ENCODE results near the gene AP5Z1.

AP5Z1 gene

DNA sequence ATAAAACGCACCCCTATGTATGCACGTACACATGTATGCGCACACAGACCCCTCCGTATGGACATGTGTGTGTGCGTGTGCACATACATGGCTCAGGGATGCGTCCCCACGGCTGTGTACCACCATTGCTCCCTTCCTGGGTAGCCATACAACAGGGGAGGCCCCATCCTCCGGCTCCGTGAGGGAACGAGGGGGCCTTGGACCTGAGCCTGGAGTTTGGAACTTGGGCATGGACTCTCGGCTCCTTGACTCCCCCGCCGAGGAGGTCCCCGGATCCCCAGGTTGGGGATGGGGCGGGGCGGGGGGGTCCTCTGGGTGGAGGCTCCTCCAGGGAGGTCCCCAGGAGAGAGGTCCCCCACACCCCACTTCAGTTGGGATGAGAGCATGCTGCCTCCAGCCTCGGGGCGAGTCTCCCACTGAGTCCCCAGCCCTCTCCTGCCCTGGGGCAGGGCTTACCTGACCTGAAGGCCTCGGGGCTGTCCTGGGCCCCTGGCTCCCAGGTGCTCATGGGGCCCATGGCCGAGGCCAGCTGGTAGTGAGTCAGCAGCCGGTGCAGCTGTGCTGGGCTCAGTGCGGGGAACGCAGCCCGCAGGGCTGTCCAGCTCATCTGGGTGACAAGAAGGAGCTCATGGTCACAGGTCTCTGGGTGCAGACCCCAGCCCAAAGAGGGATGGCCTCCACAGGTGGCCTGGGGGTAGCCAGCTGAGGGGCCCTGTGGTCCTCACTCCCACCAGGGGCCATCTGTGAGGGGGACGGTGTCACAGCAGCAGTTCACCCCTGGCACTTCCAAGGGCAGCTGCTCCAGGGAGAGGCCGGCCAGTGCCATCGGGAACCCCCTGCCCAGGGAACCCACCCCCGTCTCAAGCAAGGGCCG lies 29.9 kb downstream of the AP5Z1 start:
- no peak for DNase-seq

- no peak for DNase-seq
Observed at GRCh38 chr7:4805984-4806300, 30.5 kb downstream of the AP5Z1 start.

- DNase-seq: no peak
Observed at GRCh38 chr7:4806983-4807597, 31.7 kb downstream of the AP5Z1 start.

GRCh38 chr7:4807598-4808016 lies 32.2 kb downstream of the AP5Z1 start:
- no peak for DNase-seq

DNA sequence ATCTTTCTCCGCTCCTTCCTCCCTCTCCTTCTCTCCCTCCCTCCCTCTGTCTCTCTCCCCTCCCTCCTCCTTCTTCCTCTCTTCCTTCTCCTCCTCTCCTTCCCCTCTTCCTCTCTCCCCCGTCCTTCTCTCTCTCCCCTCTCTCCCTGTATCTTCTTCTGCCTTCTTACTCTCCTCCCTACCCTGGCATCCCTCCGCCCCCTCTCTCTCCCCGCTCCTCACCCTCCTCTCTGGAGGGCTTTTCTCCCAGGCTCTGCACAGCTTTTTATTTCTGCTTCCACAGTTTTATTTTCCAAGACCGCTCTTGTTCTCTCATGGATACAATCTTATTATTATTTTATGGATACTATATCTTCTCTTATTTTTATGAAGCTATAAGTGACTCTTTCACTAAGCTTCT lies 32.6 kb downstream of the AP5Z1 start:
- DNase-seq: no peak

DNA sequence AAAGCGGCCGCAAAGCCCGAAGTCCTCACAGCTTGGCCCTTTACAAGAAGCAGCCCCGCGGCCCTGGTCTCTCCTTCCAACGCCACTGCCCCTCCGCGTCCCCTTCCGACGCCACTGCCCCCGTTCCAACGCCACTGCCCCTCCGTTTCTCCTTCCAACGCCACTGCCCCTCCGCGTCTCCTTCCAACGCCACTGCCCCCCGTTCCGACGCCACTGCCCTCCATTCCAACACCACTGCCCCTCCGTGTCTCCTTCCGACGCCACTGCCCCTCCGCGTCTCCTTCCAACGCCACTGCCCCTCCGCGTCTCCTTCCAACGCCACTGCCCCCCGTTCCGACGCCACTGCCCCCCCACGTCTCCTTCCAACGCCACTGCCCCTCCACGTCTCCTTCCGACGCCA lies 33.1 kb downstream of the AP5Z1 start:
- DNase-seq: no peak

- peak in 1 of 2 donors; percentile 31 for DNase-seq
Observed at GRCh38 chr7:4809091-4809591, 33.7 kb downstream of the AP5Z1 start.

DNA sequence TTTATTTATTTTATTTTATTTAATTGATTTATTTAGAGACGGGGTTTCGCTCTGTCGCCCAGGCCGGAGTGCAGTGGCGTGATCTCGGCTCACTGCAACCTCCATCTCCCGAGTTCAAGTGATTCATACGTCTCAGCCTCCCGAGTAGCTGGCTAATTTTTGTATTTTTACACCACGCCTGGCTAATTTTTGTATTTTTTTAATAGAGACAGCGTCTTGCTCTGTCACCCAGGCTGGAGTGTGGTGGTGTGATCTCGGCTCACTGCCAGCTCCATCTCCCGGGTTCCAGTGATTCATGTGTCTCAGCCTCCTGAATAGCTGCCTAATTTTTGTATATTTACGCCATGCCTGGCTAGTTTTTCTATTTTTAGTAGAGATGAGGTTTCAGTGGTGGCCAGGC lies 34.2 kb downstream of the AP5Z1 start:
- DNase-seq: no peak

DNA sequence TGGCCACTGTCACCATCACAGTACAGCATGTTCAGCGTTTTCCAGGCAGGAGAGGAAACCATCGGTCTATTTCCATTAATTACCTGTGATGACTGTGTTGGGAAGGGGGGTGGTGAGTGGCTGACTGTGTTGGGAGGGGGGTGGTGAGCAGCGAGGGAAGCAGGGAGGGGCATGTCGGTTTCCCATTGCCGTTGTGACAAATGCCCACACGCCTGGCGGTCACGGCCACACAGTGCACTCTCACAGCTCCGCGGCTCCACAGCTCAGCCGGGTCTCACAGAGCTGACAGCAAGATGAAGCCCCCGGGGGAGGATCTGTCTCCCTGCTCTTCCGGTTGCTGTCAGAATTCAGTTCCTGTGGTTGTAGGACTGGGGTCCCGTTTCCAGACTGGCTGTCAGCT lies 39.0 kb downstream of the AP5Z1 start:
- DNase-seq: no peak

GRCh38 chr7:4815121-4815520 lies 39.7 kb downstream of the AP5Z1 start:
- no peak for DNase-seq

- DNase-seq: no peak
Observed at GRCh38 chr7:4815609-4816418, 40.4 kb downstream of the AP5Z1 start.

- no peak for DNase-seq
Observed at GRCh38 chr7:4816419-4817080, 41.1 kb downstream of the AP5Z1 start.

- DNase-seq: no peak
Observed at GRCh38 chr7:4817178-4817901, 41.9 kb downstream of the AP5Z1 start.

GRCh38 chr7:4818000-4818794 lies 42.8 kb downstream of the AP5Z1 start:
- no peak for DNase-seq

DNA sequence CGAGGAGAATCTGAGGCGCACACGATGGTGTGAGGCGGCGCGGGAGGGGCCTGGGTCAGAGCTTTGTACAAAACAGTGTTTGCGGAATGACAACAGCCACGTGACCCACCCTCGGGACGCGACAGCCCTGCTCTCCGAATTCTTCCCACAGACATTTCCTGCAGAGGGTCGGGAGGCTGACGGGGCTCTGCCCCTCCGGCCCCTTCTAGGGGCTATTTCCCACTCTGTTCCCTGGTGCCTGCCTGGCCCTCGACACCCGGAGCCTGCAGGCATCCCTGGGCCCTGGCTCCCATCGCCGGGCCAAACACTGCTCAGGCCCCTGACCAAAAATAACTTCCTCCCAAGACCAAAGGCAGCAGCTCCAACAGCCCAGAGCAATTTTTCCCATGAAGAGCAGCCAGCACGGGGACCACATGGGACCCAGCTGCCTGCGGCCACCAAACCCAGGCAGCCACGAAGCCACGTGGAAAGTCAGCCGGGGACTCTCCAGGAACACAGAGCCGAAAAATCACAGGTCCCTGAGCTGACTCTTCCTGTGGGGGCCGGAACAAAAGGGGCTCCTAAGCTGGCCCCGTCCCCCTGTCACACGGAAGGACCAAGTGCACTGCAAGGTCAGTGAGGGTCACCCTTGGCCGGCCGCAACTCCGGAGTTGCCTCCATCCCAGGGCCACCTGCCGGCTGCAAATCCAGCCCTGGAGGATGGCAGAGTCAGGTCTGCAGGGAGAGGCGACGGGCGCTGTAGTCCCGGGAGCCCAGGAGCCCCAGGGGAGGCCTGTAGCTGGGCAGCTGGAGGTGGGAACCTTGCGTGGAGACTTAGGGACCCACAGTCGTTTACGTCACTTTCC lies 44.4 kb downstream of the AP5Z1 start:
- DNase-seq: no peak

- no peak for DNase-seq
Observed at GRCh38 chr7:4820405-4820966, 45.1 kb downstream of the AP5Z1 start.

GRCh38 chr7:4820967-4821471 lies 45.6 kb downstream of the AP5Z1 start:
- no peak for DNase-seq

DNA sequence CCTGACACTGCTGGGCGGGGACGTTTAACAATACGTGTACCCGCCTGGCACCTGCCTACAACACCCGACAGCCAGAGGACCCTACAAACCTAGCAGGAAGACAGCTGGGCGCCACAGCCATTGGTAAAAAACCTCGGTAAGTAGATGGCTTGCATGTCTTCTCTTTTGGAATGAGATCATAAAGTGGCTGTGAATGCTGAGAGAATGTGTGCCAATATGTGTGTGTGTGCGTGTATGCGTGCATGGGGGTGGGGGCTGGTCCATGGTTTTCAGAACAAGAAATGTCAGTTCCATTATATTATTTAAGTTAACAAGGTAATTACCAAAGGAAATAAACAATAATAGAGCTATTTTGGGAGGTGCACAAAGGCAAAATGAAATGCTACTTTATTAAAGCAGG lies 47.3 kb downstream of the AP5Z1 start:
- no peak for DNase-seq

- DNase-seq: no peak
Observed at GRCh38 chr7:4823441-4824119, 48.2 kb downstream of the AP5Z1 start.

All from stimulated activated CD4-positive, alpha-beta T cell treated with anti-CD3 and anti-CD28 coated beads, Interleukin-2, amount 100 ng/mL, for 24 hours (primary cell).